ENCODE measurements around the gene IP6K3. TPM values are rescaled to one million over a fixed set of nuclear protein-coding genes. Genes with fewer than 3 reads are reported as not detected.

The IP6K3 gene
- total RNA-seq, 6 experiments from 2014 or later: 0.25 to 0.83 (median 0.50) TPM; not detected in 2

DNA sequence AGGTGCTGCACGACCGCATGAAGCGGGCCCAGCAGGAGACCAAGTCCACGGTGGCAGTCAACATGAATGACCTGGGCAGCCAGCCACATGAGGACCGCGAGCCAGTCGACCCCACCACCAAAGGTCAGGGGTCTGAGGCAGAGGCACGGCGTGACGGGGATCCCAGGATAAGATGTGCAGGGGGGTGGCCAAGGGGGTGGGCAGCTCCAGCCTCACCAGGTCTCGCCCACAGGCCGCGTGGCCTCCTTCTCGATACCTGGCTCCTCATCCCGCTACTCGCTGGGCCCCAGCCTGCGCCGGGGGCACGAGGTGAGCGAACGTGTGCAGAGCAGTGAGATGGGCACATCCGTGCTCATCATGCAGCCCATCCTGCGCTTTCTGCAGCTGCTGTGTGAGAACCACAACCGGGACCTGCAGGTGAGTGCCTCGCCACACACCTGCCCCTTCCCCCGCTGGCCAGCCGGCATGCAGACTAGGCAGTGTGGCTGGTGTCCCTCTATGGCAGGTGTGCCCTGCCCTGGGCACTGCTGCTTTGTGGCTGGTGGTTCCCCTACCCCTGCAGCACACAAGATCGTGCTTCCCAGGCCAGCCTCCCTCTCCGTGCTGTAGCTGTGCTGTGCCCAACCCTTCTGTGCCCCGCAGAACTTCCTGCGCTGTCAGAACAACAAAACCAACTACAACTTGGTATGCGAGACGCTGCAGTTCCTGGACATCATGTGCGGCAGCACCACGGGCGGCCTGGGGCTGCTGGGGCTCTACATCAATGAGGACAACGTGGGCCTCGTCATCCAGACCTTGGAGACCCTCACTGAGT is 61.1 kb downstream of the IP6K3 start:
- peaks cover 9% of the 10 kb centered on the region; the same call in 1 of the 2 replicates for H3K4me1 Mint-ChIP-seq (ENCODE audit: low read depth)
- peaks cover 17% of the 10 kb centered on the region for H3K36me3 Mint-ChIP-seq (ENCODE audit: low read depth)
- no peak for DNase-seq
- TF ChIP-seq, protein P1, sequence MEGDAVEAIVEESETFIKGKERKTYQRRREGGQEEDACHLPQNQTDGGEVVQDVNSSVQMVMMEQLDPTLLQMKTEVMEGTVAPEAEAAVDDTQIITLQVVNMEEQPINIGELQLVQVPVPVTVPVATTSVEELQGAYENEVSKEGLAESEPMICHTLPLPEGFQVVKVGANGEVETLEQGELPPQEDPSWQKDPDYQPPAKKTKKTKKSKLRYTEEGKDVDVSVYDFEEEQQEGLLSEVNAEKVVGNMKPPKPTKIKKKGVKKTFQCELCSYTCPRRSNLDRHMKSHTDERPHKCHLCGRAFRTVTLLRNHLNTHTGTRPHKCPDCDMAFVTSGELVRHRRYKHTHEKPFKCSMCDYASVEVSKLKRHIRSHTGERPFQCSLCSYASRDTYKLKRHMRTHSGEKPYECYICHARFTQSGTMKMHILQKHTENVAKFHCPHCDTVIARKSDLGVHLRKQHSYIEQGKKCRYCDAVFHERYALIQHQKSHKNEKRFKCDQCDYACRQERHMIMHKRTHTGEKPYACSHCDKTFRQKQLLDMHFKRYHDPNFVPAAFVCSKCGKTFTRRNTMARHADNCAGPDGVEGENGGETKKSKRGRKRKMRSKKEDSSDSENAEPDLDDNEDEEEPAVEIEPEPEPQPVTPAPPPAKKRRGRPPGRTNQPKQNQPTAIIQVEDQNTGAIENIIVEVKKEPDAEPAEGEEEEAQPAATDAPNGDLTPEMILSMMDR (IDR thresholded peaks at IDR 0.05): no peak
- H3K4me3 Mint-ChIP-seq: no peak overlapping the region
- no peak overlapping the region for H3K27ac Mint-ChIP-seq
- no peaks in the 10 kb centered on the region for H3K9me3 Mint-ChIP-seq
- H3K27me3 Mint-ChIP-seq (ENCODE audit: insufficient read depth): peaks cover 2% of the 10 kb centered on the region

GRCh38 chr6:33684983-33685382 is 61.7 kb downstream of the IP6K3 start:
- TF ChIP-seq, protein P1 (IDR thresholded peaks at IDR 0.05): no peak
- peaks cover 2% of the 10 kb centered on the region for H3K27me3 Mint-ChIP-seq (ENCODE audit: insufficient read depth)
- H3K36me3 Mint-ChIP-seq (ENCODE audit: low read depth): peaks cover 22% of the 10 kb centered on the region
- no peak overlapping the region for H3K4me3 Mint-ChIP-seq
- peaks cover 9% of the 10 kb centered on the region; the same call in 1 of the 2 replicates for H3K4me1 Mint-ChIP-seq (ENCODE audit: low read depth)
- no peak for DNase-seq
- no peaks in the 10 kb centered on the region for H3K9me3 Mint-ChIP-seq
- no peak overlapping the region for H3K27ac Mint-ChIP-seq

DNA sequence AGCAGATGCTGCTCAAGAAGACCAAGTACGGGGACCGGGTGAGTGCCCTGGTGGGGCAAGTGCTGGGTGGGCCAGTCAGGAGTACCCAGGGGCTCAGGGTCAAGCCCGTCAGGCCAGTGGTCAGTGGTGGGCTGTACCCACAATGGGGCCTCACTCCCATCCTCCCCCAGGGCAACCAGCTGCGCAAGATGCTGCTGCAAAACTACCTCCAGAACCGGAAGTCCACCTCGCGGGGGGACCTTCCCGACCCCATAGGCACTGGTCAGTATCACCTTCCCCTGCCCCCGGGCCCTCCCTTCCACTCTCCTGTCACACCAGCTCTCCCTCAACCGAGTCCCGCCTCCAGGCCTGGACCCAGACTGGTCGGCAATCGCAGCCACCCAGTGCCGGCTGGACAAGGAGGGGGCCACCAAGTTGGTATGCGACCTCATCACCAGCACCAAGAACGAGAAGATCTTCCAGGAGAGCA is 62.2 kb downstream of the IP6K3 start:
- Mint-ChIP-seq H3K27me3 (ENCODE audit: insufficient read depth) (no peaks in the 10 kb centered on the region; the same call in none of the 2 replicates), H3K36me3 (ENCODE audit: low read depth) (peaks cover 21% of the 10 kb centered on the region), H3K4me3 (no peak overlapping the region), H3K4me1 (ENCODE audit: low read depth) (peaks cover 4% of the 10 kb centered on the region; the same call in 1 of the 2 replicates), H3K27ac (no peak overlapping the region), H3K9me3 (no peaks in the 10 kb centered on the region)
- no peak for DNase-seq
- TF ChIP-seq, protein P1 (IDR thresholded peaks at IDR 0.05): no peak

DNA sequence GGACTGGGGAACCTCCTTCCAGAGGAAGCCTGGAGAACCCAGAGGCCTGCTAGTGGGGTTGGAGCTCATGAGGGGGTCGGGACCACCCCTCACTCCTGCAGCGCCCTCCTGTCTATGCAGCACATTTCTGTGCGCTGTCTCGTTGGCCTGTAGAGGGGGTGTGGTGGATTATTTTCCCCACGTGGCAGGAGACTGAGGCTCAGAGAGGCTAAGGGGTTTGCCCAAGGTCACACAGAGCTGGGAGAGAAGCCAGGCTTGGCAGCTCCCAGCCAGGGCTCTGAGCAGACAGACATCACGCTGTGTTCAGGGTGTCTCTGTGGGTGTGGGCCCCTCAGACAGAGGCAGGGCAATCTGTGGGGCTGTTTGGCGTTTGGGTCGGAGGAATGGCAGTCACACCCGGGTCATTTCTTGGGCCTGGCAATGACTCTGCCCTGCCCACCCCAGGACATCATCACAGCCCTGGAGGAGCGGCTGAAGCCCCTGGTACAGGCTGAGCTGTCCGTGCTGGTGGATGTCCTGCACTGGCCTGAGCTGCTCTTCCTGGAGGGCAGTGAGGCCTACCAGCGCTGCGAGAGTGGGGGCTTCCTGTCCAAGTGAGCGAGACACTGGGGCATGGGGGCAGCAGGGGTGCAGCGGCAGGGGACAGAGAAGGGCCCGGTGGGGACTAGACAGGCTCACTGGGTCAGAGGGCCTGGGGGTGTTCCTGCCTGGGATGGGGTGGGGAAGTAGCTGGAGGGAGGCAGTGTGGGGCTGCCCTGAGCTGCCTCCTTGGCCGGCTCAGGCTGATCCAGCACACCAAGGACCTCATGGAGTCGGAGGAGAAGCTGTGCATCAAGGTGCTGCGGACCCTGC is 62.9 kb downstream of the IP6K3 start:
- Mint-ChIP-seq H3K36me3 (ENCODE audit: low read depth) (peaks cover 16% of the 10 kb centered on the region), H3K9me3 (no peaks in the 10 kb centered on the region), H3K4me1 (ENCODE audit: low read depth) (no peaks in the 10 kb centered on the region), H3K27me3 (ENCODE audit: insufficient read depth) (no peaks in the 10 kb centered on the region; the same call in none of the 2 replicates), H3K27ac (no peak overlapping the region), H3K4me3 (no peak overlapping the region)
- no peak for DNase-seq
- TF ChIP-seq, protein P1 (IDR thresholded peaks at IDR 0.05): no peak

DNA sequence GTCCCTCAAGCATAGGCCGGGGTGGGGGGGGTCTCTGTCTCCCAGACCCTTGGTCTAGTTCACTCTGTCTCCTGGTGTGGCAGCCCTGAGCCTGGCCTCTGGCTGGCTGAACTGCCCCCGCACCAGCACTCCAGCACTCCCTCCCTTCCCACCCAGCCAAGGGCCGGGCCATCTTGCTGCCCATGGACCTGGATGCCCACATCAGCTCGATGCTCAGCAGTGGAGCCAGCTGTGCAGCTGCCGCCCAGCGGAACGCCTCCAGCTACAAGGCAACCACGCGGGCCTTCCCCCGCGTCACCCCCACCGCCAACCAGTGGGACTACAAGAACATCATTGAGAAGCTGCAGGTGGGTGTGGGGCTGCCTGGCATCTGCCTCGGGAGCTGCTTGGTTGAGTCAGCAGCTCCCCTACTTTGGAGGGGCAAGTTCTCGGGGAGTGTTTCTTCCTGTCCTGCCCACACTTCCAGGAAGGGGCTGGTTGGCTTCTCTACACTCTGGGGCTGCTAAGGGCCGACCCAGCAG is 63.6 kb downstream of the IP6K3 start:
- no peaks in the 10 kb centered on the region; the same call in none of the 2 replicates for H3K27me3 Mint-ChIP-seq (ENCODE audit: insufficient read depth)
- no peak overlapping the region for H3K4me3 Mint-ChIP-seq
- peaks cover 1% of the 10 kb centered on the region for H3K4me1 Mint-ChIP-seq (ENCODE audit: low read depth)
- DNase-seq: no peak
- peaks cover 16% of the 10 kb centered on the region for H3K36me3 Mint-ChIP-seq (ENCODE audit: low read depth)
- TF ChIP-seq, protein P1 (IDR thresholded peaks at IDR 0.05): no peak
- no peak overlapping the region for H3K27ac Mint-ChIP-seq
- no peaks in the 10 kb centered on the region for H3K9me3 Mint-ChIP-seq
